ENCODE data around the gene TTLL10.

- TF ChIP-seq EZH2 (IDR thresholded peaks at IDR 0.05; ENCODE audit: low read length) (no peak), CTCF (optimal IDR thresholded peaks at IDR 0.05 in 1 of 3, IDR thresholded peaks at IDR 0.05 in 1 of 3, conservative IDR thresholded peaks at IDR 0.05 in 1 of 3; ENCODE audit: extremely low read depth in 1 of 3, insufficient read depth in 2 of 3, low read length in 3 of 3) (no peak)
These were observed 70.1 kb downstream of the TTLL10 start for GRCh38 chr1:1243807-1244191.

All from keratinocyte (primary cell).